Activated CD4-positive, alpha-beta T cell treated with anti-CD3 and anti-CD28 coated beads, Interleukin-2, amount 10 ng/mL, durations not matched to agents 7 days and 5 days (primary cell): ENCODE data around the gene RB1. TPM values are rescaled to one million over a fixed set of nuclear protein-coding genes. Genes with fewer than 3 reads are reported as not detected.

Experiments
- CTCF ChIA-PET: fragments of 350-600 bp; sonication (Branson Sonifier 250); formaldehyde crosslinking; loops from one replicate; lab custom pipeline; 2021; ENCODE audit warnings: antibody characterized with exemption; lab: Charles Lee
- POLR2A ChIA-PET: fragments of 350-600 bp; sonication (Branson Sonifier 250); formaldehyde crosslinking; loops from one replicate; lab custom pipeline; 2021; ENCODE audit warnings: antibody characterized with exemption; lab: Charles Lee
- DNase-seq: peaks from one replicate; pipeline ENCODE4 v3.0.0-alpha.2; 2020
- H3K27ac Mint-ChIP-seq: one replicate; pipeline ENCODE4 v1.8.0; 2021; ENCODE audit warnings: mild to moderate bottlenecking, moderate library complexity, mixed read lengths
- H3K27me3 Mint-ChIP-seq: one replicate; pipeline ENCODE4 v1.8.0; 2021; ENCODE audit warnings: mixed read lengths
- H3K36me3 Mint-ChIP-seq: one replicate; pipeline ENCODE4 v1.8.0; 2021; ENCODE audit warnings: low read depth, mixed read lengths
- H3K4me1 Mint-ChIP-seq: one replicate; pipeline ENCODE4 v1.8.0; 2021; ENCODE audit warnings: mixed read lengths
- H3K4me3 Mint-ChIP-seq: one replicate; pipeline ENCODE4 v1.8.0; 2021; ENCODE audit warnings: mild to moderate bottlenecking, moderate library complexity, mixed read lengths
- H3K9me3 Mint-ChIP-seq: one replicate; pipeline ENCODE4 v1.8.0; 2021; ENCODE audit warnings: mixed read lengths
- total RNA-seq, 2 experiments: library from RNA; stranded (reverse); gene quantifications; one replicate each; pipeline ENCODE4 v1.2.3, GENCODE V29; 2021

The RB1 gene
- total RNA-seq, 2 experiments from 2014 or later = 47.1 to 61.5 TPM

DNA sequence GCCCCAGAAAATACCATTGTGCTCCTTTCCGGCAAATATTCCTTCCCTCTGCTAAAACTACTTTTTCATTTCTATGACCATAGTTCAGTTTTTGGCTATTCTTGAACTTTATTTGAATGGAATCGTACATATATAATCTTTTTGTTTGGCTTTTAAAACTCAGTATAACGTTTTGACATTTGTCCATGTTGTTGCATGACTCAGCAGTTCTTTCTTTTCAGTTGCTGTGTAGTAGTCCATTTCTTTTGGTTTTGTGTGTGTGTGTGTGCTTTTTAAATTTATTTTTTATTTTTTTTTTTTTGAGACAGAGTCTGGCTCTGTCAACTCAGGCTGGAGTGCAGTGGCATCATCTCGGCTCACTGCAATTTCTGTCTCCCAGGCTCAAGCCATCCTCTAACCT is 35.5 kb upstream of the RB1 start:
- H3K36me3 Mint-ChIP-seq = peaks cover 61% of the 10 kb centered on the region
- DNase-seq = no peak
- H3K9me3 Mint-ChIP-seq = no peaks in the 10 kb centered on the region
- H3K27ac Mint-ChIP-seq = no peak overlapping the region
- peaks cover 24% of the 10 kb centered on the region for H3K4me1 Mint-ChIP-seq
- CTCF ChIA-PET = interaction anchor here (0.7 kb wide), 1 partner anchor 545 kb away, joined by 4 read pairs; no protein-coding TSS in a partner anchor
- POLR2A ChIA-PET = no interaction called here
- H3K27me3 Mint-ChIP-seq = no peaks in the 10 kb centered on the region
- H3K4me3 Mint-ChIP-seq = no peak overlapping the region

- no peaks in the 10 kb centered on the region for H3K9me3 Mint-ChIP-seq
- no peak for DNase-seq
- H3K36me3 Mint-ChIP-seq = peaks cover 31% of the 10 kb centered on the region
- peaks cover 8% of the 10 kb centered on the region for H3K27me3 Mint-ChIP-seq
- no peak overlapping the region for H3K27ac Mint-ChIP-seq
- no peak overlapping the region for H3K4me3 Mint-ChIP-seq
- CTCF ChIA-PET = no interaction called here
- no peaks in the 10 kb centered on the region for H3K4me1 Mint-ChIP-seq
- POLR2A ChIA-PET = no interaction called here
Measured at GRCh38 chr13:48273346-48273745, 30.2 kb upstream of the RB1 start.

DNA sequence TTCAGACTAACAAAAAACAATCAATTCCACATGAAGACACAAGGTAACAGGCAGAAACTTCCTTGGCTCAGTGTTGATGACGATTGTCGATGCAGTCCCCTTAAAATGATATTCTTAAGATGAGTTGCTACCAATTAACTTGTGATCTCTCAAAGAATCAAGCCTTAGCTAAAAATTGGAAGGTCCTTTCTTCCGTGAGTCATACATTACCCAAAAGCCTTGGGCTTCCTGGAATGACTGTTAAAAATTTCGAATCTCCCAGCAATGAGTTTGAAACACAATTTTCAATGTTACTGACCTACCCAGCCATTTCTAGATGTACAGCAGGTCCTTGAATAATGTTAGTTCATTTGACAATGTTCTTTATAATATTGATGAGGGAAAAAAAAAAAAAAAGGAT is 28.0 kb upstream of the RB1 start:
- no peaks in the 10 kb centered on the region for H3K4me1 Mint-ChIP-seq
- H3K36me3 Mint-ChIP-seq = peaks cover 15% of the 10 kb centered on the region
- no peak overlapping the region for H3K27ac Mint-ChIP-seq
- POLR2A ChIA-PET = no interaction called here
- CTCF ChIA-PET = no interaction called here
- DNase-seq = no peak
- H3K9me3 Mint-ChIP-seq = no peaks in the 10 kb centered on the region
- no peak overlapping the region for H3K4me3 Mint-ChIP-seq
- H3K27me3 Mint-ChIP-seq = peaks cover 8% of the 10 kb centered on the region

DNA sequence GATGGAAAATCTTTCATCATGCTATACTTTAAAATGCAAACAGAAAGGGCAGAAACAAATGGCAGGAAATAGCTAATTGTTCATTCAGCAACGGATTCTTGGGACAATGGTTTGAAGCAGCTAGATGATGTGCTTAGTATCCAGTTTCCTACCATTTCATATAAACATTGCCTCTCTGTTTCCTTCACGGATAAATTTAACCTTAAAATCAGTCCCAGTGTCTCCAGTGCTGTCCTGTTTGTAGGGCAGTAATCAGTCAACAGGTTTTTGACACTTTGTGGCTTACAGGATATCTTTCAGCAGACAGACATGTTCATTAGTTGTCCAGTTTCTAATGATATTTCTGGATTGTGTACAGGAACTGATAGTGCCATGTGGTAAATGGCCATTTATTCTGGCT is 24.7 kb upstream of the RB1 start:
- DNase-seq = no peak
- H3K4me3 Mint-ChIP-seq = no peak overlapping the region
- CTCF ChIA-PET = interaction anchor here (0.7 kb wide), 1 partner anchor 61 kb away, joined by 3 read pairs; no protein-coding TSS in a partner anchor
- POLR2A ChIA-PET = no interaction called here
- H3K9me3 Mint-ChIP-seq = no peaks in the 10 kb centered on the region
- peaks cover 3% of the 10 kb centered on the region for H3K36me3 Mint-ChIP-seq
- H3K27ac Mint-ChIP-seq = no peak overlapping the region
- no peaks in the 10 kb centered on the region for H3K4me1 Mint-ChIP-seq
- H3K27me3 Mint-ChIP-seq = peaks cover 8% of the 10 kb centered on the region

GRCh38 chr13:48281556-48281955 is 22.0 kb upstream of the RB1 start:
- H3K27ac Mint-ChIP-seq = no peak overlapping the region
- no peak overlapping the region for H3K4me3 Mint-ChIP-seq
- H3K9me3 Mint-ChIP-seq = peaks cover 3% of the 10 kb centered on the region
- H3K27me3 Mint-ChIP-seq = peaks cover 8% of the 10 kb centered on the region
- ChIA-PET CTCF (interaction anchor here (1.0 kb wide), 1 partner anchor 8 kb away, joined by 3 read pairs; no protein-coding TSS in a partner anchor), POLR2A (no interaction called here)
- H3K4me1 Mint-ChIP-seq = no peaks in the 10 kb centered on the region
- H3K36me3 Mint-ChIP-seq = no peaks in the 10 kb centered on the region
- DNase-seq = no peak

DNA sequence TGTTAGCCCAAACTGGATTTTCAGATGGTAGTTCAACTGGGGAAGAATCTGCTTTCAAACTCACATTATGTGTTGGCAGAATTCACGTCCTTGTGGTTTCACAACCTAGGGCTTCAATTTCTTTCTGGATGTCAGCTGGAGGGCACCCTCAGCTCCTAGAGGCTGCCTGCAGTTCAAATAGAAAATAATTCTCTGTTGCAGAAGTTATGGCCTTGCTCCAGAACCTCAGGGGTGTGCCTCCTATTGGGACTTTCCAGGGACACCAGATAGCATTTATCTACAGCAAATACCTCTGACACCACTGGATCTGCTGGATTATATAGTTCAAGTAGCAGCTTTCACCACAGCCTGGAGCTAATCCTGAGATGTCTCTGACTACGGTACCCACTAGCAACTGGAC is 11.8 kb upstream of the RB1 start:
- ChIA-PET POLR2A (no interaction called here), CTCF (no interaction called here)
- peaks cover 16% of the 10 kb centered on the region for H3K27me3 Mint-ChIP-seq
- no peak overlapping the region for H3K27ac Mint-ChIP-seq
- H3K4me1 Mint-ChIP-seq = peaks cover 6% of the 10 kb centered on the region
- H3K36me3 Mint-ChIP-seq = peaks cover 2% of the 10 kb centered on the region
- H3K9me3 Mint-ChIP-seq = no peaks in the 10 kb centered on the region
- H3K4me3 Mint-ChIP-seq = no peak overlapping the region
- no peak for DNase-seq

- ChIA-PET POLR2A (no interaction called here), CTCF (interaction anchor here (0.8 kb wide), 1 partner anchor 9 kb away, joined by 4 read pairs; no protein-coding TSS in a partner anchor)
- H3K36me3 Mint-ChIP-seq = peaks cover 2% of the 10 kb centered on the region
- no peaks in the 10 kb centered on the region for H3K9me3 Mint-ChIP-seq
- peaks cover 16% of the 10 kb centered on the region for H3K27me3 Mint-ChIP-seq
- peaks cover 10% of the 10 kb centered on the region for H3K4me1 Mint-ChIP-seq
- H3K27ac Mint-ChIP-seq = no peak overlapping the region
- no peak for DNase-seq
- no peak overlapping the region for H3K4me3 Mint-ChIP-seq
Measured at GRCh38 chr13:48292650-48293049, 10.9 kb upstream of the RB1 start.

- Mint-ChIP-seq H3K36me3 (peaks cover 2% of the 10 kb centered on the region), H3K4me1 (peaks cover 10% of the 10 kb centered on the region), H3K27me3 (peaks cover 8% of the 10 kb centered on the region), H3K9me3 (no peaks in the 10 kb centered on the region), H3K27ac (no peak overlapping the region), H3K4me3 (no peak overlapping the region)
- ChIA-PET CTCF (no interaction called here), POLR2A (no interaction called here)
- no peak for DNase-seq
Measured at GRCh38 chr13:48294653-48295052, 8.9 kb upstream of the RB1 start.

- CTCF ChIA-PET = interaction anchor here (0.7 kb wide), 1 partner anchor 16 kb away, joined by 3 read pairs; no protein-coding TSS in a partner anchor
- Mint-ChIP-seq H3K4me3 (no peak overlapping the region), H3K36me3 (peaks cover 4% of the 10 kb centered on the region), H3K27me3 (peaks cover 4% of the 10 kb centered on the region), H3K27ac (no peak overlapping the region), H3K9me3 (no peaks in the 10 kb centered on the region), H3K4me1 (peaks cover 12% of the 10 kb centered on the region)
- no peak for DNase-seq
- POLR2A ChIA-PET = no interaction called here
Measured at GRCh38 chr13:48295271-48295670, 8.3 kb upstream of the RB1 start.

- peaks cover 6% of the 10 kb centered on the region for H3K36me3 Mint-ChIP-seq
- no peaks in the 10 kb centered on the region for H3K27me3 Mint-ChIP-seq
- no peak overlapping the region for H3K4me3 Mint-ChIP-seq
- H3K9me3 Mint-ChIP-seq = no peaks in the 10 kb centered on the region
- DNase-seq = no peak
- no peak overlapping the region for H3K27ac Mint-ChIP-seq
- ChIA-PET CTCF (no interaction called here), POLR2A (no interaction called here)
- peaks cover 12% of the 10 kb centered on the region for H3K4me1 Mint-ChIP-seq
Measured at GRCh38 chr13:48296528-48296927, 7.0 kb upstream of the RB1 start.

GRCh38 chr13:48297131-48297786 is 6.3 kb upstream of the RB1 start:
- POLR2A ChIA-PET = no interaction called here
- Mint-ChIP-seq H3K4me3 (no peak overlapping the region), H3K4me1 (peaks cover 12% of the 10 kb centered on the region), H3K27ac (no peak overlapping the region), H3K9me3 (no peaks in the 10 kb centered on the region), H3K27me3 (no peaks in the 10 kb centered on the region), H3K36me3 (peaks cover 6% of the 10 kb centered on the region)
- CTCF ChIA-PET = no interaction called here
- DNase-seq = no peak

DNA sequence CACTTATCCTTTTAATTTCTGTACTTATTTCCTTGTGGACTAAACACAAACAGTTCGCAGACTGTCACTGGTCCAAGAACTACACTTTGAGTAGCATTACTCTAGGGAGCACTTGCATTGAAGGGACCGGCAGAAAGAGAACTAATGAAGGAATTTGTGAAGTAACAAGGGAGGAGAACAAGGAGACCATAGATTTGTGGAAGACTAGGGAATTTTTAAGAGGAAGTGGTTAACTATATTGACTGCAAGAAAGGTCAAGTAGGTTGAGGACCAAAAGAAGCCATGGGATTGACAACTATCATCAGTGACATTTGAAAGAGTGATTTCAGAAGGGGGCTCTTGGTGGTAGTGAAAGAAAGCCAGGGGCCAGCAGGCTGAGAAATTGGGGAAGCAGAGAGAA is 4.0 kb upstream of the RB1 start:
- Mint-ChIP-seq H3K27me3 (no peaks in the 10 kb centered on the region), H3K9me3 (no peaks in the 10 kb centered on the region), H3K36me3 (peaks cover 7% of the 10 kb centered on the region), H3K27ac (no peak overlapping the region), H3K4me3 (no peak overlapping the region), H3K4me1 (peaks cover 20% of the 10 kb centered on the region)
- POLR2A ChIA-PET = no interaction called here
- no peak for DNase-seq
- CTCF ChIA-PET = no interaction called here

DNA sequence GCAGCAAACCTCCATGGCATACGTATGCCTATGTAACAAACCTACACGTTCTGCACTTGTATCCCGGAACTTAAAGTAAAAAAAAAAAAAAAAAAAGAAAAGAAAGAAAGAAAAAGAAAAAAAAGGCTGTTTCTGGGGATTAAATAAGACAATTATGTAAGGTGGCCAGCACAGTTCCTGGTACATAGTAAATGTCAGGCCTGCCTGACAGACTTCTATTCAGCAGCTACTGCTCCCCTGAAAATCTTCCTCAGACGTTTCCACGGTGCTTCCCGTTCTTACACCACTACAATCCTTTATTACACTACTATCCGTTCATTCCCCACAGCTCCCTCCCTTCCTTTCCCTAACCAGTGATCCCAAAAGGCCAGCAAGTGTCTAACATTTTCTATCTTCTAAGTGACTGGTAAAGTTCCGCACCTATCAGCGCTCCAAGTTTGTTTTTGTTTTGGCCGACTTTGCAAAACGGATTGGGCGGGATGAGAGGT is 636 bp upstream of the RB1 start:
- ChIA-PET CTCF (interaction anchor here (1.0 to 1.1 kb wide), 2 partner anchors 12 to 45 kb away, joined by 3 to 4 read pairs; no protein-coding TSS in a partner anchor), POLR2A (no interaction called here)
- Mint-ChIP-seq H3K27me3 (no peaks in the 10 kb centered on the region), H3K4me3 (peak overlapping the region; percentile 82), H3K9me3 (no peaks in the 10 kb centered on the region), H3K36me3 (peaks cover 21% of the 10 kb centered on the region), H3K27ac (peak overlapping the region; percentile 99), H3K4me1 (peaks cover 30% of the 10 kb centered on the region)
- DNase-seq = no peak
